CD4-positive, alpha-beta T cell treated with Interleukin-6 for 4 hours (primary cell): ENCODE data around the gene CACNG6.
"Not testable (repeated sequence)": the region's sequence is repeated elsewhere in the genome, so short reads cannot be mapped to it uniquely, and the experiment has no call there.

ENCODE experiments used
- DNase-seq: peaks from one replicate; pipeline ENCODE4 v3.0.0-alpha.2; 2020; ENCODE audit warnings: mixed read lengths

Gene CACNG6

GRCh38 chr19:53991224-53992113 is at the start of gene CACNG6:
CACNG6 (plus strand) TSS chr19:53991637; CDS start chr19:53992878, 1,241 bp downstream.
- no peak for DNase-seq

DNA sequence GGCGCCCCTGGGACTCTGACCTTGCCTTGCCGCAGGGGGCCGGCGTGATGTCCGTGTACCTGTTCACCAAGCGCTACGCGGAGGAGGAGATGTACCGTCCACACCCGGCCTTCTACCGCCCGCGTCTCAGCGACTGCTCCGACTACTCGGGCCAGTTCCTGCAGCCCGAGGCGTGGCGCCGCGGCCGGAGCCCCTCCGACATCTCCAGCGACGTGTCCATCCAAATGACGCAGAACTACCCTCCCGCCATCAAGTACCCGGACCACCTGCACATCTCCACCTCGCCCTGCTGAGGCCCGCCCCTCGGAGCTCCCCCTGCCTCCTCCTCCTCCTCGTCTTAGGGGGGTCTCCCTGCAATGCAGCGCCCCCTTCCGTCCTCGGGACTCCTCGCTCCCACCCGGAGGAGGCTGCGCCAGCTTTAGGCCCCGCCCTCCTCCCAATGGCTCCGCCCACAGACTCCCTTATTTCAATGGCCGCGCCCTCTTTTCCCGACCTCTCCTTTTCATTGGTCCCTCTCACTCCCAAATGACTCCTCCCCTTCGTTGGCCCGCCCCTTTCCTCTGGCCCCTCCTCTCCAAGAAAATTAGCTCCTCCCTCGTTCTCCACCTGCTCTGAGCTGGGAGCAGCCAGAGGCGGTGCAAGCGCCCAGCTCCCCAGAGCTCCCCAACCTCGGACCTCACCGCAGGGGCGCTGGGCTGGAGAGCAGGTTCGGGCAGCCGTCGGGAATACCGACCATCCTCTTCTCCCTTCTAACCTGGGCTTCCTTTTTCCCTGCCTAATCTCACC is 49.2 kb upstream of the CACNG6 start:
- DNase-seq = no peak

- DNase-seq = no peak
These were observed 47.0 kb upstream of the CACNG6 start for GRCh38 chr19:53944416-53944815.

DNA sequence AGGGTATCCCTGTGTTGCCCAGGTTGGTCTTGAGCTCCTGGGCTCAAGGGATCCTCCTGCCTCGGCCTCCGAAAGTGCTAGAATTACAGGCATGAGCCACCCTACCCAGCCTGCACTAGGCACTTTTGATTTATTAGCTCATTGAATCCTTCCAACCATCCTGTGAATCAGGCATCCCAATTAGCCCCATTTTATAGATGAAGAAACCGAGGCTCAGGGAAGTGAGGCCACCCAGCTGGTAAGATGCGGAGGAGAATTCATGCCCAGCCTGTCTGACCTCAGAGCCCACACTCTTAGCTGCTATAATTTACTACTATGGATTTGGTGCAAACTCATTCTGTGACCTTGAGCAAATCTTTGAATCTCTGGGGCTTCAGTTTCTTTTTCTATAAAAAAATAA is 46.5 kb upstream of the CACNG6 start:
- no peak for DNase-seq

- DNase-seq = no peak
These were observed 46.0 kb upstream of the CACNG6 start for GRCh38 chr19:53945441-53945840.

- DNase-seq = no peak
These were observed 45.4 kb upstream of the CACNG6 start for GRCh38 chr19:53945998-53946397.

DNA sequence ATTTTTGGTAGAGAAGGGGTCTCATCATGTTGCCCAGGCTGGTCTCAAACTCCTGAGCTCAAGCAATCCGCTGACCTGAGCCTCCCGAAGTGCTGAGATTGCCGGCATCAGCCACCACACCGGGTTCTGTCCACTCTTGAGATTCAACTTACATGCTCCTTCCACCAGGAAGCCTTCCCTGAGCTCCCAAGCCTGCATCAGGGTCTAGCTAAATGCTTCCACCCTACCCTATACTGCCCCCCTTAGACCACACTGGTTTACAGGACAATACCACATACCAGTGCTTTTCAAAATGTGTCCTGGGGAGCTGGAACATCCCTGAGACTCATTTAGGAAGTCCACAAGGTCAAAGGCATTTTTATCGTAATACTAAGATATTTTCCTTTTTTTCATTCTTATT is 43.8 kb upstream of the CACNG6 start:
- no peak for DNase-seq

DNA sequence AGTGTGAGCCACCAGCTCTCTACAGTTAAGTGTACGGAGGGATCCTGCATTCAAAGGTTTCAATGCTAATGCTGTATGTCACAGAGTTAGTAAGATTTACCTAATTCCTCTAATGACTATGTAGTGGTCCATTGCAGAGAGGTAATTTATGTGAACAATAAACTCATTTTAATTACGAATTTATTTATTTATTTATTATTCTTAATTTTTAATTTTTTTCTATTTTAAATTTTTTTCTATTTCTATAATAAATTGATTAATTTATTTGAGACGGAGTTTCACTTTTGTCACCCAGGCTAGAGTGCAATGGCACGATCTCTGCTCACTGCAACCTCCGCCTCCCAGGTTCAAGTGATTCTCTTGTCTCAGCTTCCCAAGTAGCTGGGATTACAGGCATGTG is 42.8 kb upstream of the CACNG6 start:
- DNase-seq = not testable (repeated sequence)

DNA sequence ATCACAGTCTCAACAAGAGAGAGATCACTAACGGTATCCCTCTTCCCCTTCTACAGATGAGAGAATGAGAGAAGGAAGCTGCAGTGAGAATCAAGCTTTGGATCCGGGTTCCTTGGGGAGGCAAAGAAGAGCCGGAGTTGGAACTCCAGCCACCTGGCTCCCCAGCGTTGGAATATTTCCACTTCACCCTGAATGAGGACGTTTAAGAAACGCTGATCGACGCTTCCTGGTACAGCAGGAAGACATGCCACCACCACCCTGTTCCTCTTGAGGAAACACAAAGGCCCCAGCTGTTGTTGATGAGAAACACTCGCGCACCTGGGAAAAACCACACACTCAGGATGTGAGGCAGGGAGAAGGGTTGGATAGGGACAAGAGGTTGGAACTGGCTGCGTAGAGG is 40.0 kb upstream of the CACNG6 start:
- no peak for DNase-seq

- no peak for DNase-seq
These were observed 39.5 kb upstream of the CACNG6 start for GRCh38 chr19:53951947-53952346.

DNA sequence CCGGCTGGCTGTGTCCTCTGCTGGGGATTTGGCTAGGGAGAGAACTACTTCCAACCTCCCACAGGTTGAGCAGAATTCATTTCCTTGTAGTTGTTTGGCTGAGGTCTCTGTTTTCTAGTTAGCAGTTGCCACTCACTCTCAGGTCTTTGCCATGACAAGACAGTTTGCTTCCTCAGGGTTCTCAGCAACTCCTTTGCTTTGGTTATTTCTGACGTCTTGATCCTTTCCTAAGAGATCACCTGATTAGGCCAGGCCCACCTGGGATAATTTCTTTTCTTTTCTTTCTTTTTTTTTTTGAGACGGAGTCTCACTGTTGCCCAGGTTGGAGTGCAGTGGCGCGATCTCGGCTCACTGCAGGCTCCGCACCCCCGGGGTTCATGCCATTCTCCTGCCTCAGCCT is 38.1 kb upstream of the CACNG6 start:
- DNase-seq = no peak

DNA sequence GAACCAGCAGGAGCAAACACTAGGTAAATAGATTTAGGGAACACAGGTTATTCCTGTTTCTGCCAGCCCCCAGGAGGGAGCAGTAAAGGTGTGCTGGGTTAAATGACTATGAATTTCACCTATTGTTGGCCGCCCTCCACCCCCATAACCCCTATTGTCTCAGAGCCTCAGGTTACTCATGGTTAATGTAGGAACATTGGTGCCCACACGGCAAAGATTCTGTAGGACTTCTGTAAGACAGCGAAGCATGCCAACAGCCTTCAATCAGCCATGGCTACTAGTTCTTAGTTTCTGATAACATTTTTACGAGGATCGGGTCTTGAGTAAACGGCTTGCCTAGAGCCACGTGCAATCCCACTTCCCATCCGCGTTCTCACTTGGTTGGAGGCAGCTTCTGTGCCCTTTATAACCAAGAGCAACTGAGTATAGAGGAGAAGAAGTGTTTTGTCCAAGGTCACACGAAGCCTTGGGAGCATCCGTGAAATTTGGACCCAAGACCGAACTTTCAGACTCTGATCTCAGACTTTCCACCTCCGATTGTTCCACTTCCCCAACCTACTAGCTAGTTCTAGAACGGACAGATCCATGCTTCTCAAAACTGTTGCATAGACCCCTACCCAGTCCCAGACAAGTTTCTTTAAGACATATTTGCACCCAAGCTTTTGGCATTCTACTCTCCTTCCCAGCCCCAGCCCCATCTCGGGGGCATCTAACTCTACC is 33.8 kb upstream of the CACNG6 start:
- DNase-seq = no peak

- no peak for DNase-seq
These were observed 33.3 kb upstream of the CACNG6 start for GRCh38 chr19:53958168-53958571.

- DNase-seq = no peak
These were observed 32.3 kb upstream of the CACNG6 start for GRCh38 chr19:53958823-53959757.

DNA sequence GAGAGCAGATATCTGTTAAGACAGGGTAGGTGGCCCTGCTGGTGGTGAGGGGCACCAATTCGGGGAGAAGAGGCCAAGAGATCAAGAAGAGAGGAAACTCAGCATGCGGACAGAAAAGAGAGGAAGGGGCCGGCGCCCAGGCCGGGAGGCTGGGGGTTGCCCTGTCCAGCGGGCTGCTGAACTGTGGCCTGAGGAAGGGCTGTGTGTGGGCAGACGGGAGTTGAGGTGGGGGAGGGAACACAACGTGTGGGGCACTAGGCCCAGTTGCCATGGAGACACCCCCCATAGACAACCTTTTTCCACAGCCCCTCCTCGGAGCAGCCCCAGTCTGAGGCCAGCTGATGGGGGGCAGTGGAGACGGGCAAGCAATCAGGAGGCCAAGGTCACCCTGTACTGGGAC is 31.2 kb upstream of the CACNG6 start:
- no peak for DNase-seq

DNA sequence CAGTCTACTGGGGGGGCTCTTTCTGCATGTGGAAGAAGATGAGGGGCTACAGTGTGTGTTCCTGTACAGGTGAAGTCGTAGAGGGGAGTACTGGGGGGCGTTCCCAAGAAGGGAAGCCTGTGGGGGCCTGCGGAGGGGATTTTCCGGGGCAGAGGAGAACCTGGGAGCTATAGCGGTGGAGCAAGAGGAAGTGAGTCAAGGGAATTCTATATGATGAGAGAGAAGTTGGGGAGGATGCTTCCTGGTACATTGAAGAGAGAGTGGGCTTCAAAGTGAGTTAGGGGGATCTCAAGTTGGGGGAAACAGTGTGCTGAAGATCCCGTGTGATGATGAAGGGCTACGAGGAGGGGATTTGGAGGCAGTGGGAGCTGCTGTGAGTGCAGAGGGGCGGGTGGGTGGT is 30.6 kb upstream of the CACNG6 start:
- DNase-seq = no peak

DNA sequence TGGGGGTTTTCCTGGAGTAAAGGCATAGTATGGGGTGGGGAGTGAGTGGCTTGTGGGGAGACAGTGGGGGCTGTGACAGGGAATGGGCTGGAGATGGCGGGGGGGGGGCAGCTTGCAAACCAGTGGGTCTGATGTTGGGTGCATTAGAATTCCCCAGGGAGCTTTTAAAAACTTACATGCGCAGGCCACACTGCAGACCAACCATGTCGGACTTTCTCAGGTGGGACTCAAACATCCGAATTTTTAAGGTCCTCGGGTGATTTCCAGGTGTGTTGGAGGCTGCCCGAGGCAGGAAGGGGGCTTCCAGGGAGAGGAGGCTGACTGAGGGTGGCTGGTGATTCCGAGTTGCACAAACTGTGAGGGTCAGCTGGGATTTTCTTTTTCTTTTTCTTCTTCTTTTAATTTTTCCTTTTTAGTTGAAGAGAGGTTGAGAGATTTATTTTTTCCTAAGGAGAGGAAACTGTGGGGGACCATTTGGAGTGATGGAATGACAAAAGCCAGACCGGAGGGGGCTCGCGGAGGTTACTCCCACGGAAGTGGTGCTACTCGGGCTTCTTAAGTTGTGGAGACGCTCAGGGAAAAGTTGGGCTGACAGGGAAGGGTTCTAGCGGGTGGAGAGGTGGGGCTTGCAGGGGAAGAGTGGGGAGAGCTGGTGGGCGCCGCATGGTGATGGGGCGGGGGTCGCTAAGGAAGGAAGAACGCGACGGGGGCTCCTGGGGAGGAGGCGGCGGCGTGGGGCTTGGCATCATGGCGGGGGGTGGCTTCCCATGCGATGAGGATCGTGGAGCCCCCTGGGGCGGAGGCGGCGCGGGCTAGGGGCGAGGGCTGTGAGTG is 29.7 kb upstream of the CACNG6 start:
- no peak for DNase-seq

DNA sequence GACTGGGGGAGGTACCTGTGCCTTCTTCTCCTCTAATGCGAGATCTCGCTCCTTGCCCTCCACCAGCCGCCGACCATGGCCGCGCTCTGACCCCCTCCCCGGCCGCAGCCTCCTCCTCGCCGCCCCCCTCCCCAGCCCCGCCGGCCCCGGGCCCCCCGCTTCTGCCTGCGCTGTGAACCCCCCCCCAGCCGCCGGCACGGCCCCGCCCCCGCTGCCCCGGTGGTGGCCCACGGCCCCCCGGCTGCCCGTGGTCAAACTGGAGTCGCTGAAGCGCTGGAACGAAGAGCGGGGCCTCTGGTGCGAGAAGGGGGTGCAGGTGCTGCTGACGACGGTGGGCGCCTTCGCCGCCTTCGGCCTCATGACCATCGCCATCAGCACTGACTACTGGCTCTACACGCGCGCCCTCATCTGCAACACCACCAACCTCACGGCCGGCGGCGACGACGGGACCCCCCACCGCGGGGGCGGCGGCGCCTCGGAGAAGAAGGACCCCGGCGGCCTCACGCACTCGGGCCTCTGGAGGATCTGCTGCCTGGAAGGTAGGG is 28.5 kb upstream of the CACNG6 start, which contains the start of gene CACNG8:
Gene CACNG8 (plus strand): TSS at position 51 of the 545 bp plus-strand sequence.
- no peak for DNase-seq

DNA sequence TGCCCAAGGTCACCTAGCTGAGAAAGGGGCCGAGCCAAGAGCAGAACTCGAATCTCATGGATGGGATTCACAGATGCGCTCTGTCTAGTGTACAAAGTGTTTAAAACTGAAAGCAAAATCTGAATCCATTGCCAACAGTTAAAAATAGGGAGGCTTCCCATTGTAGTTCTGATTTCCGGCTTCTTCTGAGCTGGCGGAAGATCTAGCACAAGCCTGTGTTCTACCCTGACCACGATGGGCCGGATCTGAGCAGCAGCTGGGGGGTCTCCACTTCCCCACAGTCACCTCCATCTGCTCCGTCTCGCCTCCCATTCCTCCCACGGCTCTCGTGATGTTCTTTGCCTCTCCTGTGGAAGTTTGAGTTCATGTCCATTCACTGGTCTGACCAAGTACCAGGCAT is 26.3 kb upstream of the CACNG6 start:
- DNase-seq = no peak

DNA sequence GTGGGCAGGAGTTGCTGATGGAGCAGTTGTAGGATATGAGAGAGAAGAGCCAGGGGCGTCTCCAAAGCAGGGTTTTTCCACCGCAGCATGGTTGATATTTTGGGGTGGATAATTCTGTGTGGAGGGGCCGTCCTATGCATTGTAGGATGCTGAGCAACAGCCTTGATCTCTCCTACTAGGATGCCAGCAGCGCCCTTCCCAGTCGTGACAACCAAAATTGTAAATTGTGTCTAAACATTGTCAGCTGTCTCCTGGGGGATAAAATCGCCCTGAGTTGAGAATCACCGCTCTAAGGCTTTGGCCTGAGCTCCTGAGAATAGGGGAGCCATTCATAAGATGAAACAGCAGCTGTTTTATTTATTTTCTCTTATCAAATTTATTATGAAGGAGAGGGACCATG is 24.5 kb upstream of the CACNG6 start:
- no peak for DNase-seq

GRCh38 chr19:53969366-53969765 is 22.1 kb upstream of the CACNG6 start:
- DNase-seq = no peak
